Mesothelial cell of epicardium (in vitro differentiated cells): ENCODE results near the gene RNF135. TPM values are rescaled to one million over a fixed set of nuclear protein-coding genes. Genes with fewer than 3 reads are reported as not detected.
"Not testable (repeated sequence)": the region's sequence is repeated elsewhere in the genome, so short reads cannot be mapped to it uniquely, and the experiment has no call there.

Source experiments
- DNase-seq, 2 experiments: peaks; one replicate each; pipeline ENCODE4 v3.0.0; 2021; ENCODE audit warnings: low spot score in 2 of 2; ENCODE audit not compliant: unreplicated experiment in 2 of 2
- H3K27ac Mint-ChIP-seq: 2 replicates; pipeline ENCODE4 v1.8.0; 2021; ENCODE audit warnings: mixed read lengths
- H3K27me3 Mint-ChIP-seq: 2 replicates; pipeline ENCODE4 v1.8.0; 2021; ENCODE audit warnings: low read depth, mixed read lengths
- H3K36me3 Mint-ChIP-seq: 2 replicates; pipeline ENCODE4 v1.8.0; 2021; ENCODE audit warnings: mixed read lengths
- H3K4me1 Mint-ChIP-seq: 2 replicates; pipeline ENCODE4 v1.8.0; 2021; ENCODE audit warnings: mixed read lengths
- H3K4me3 Mint-ChIP-seq: 2 replicates; pipeline ENCODE4 v1.8.0; 2021; ENCODE audit warnings: mild to moderate bottlenecking, moderate library complexity, mixed read lengths
- H3K9me3 Mint-ChIP-seq: 2 replicates; pipeline ENCODE4 v1.8.0; 2021; ENCODE audit warnings: mixed read lengths
- total RNA-seq: library from RNA; stranded (reverse); gene quantifications from 3 replicates; pipeline ENCODE4 v1.2.1, GENCODE V29; 2021
- TF ChIP-seq, protein P1 (sequence below): fragments of 200-600 bp; sonication (generic); IDR thresholded peaks from one replicate; pipeline ENCODE4 v1.5.0; 2021; ENCODE audit warnings: antibody characterized with exemption; ENCODE audit not compliant: unreplicated experiment

The RNF135 gene
- total RNA-seq, 1 donor from 2014 or later: 15.4 TPM

DNA sequence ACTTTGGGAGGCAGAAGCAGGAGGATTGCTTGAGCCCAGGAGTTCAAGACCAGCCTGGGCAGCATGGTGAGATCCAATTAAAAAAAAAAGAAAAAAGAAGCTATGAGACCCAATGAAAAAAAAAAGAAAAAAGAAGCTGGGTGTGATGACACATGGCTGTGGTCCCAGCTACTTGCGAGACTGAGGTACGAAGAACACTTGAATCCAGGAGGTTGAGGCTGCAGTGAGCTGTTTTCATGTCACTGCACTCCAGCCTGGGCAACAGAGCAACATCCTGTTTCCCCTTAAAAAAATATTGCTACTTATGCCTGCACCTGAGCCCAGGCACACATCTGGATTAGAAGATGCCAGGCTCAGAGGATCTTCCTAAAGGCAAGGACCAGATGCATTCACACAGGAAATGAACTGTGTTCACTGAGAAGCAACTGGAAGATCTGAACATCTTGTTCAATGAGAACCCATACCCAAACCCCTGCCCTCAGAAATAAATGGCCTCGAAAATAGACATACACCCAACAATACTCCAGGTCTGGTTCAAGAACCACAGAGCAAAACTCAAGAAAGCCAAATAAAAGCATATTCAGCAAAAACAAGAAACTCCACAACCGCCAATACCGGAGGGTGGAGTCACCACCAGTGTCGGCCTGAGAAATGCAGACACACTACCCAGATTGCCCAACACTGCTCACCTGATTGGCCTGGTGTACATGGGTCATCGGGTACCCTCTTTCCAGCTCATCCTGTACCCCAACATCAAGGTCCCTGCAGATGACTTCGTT is 4.4 kb downstream of the RNF135 start:
- Mint-ChIP-seq H3K4me1 (peaks cover 16% of the 10 kb centered on the region), H3K4me3 (no peak overlapping the region), H3K27me3 (no peaks in the 10 kb centered on the region), H3K27ac (no peak overlapping the region), H3K36me3 (peaks cover 42% of the 10 kb centered on the region), H3K9me3 (peaks cover 21% of the 10 kb centered on the region)
- TF ChIP-seq, protein P1, sequence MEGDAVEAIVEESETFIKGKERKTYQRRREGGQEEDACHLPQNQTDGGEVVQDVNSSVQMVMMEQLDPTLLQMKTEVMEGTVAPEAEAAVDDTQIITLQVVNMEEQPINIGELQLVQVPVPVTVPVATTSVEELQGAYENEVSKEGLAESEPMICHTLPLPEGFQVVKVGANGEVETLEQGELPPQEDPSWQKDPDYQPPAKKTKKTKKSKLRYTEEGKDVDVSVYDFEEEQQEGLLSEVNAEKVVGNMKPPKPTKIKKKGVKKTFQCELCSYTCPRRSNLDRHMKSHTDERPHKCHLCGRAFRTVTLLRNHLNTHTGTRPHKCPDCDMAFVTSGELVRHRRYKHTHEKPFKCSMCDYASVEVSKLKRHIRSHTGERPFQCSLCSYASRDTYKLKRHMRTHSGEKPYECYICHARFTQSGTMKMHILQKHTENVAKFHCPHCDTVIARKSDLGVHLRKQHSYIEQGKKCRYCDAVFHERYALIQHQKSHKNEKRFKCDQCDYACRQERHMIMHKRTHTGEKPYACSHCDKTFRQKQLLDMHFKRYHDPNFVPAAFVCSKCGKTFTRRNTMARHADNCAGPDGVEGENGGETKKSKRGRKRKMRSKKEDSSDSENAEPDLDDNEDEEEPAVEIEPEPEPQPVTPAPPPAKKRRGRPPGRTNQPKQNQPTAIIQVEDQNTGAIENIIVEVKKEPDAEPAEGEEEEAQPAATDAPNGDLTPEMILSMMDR: no peak
- no peak for DNase-seq

DNA sequence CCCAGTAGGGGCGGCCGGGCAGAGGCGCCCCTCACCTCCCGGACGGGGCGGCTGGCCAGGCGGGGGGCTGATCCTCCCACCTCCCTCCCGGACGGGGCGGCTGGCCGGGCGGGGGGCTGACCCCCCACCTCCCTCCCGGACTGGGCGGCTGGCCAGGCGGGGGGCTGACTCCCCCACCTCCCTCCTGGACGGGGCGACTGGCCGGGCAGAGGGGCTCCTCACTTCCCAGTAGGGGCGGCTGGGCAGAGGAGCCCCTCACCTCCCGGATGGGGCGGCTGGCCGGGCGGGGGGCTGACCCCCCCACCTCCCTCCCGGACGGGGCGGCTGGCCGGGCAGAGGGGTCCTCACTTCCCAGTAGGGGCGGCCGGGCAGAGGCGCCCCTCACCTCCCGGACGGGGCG is 9.1 kb downstream of the RNF135 start:
- not testable (repeated sequence) for H3K4me1 Mint-ChIP-seq, H3K27ac Mint-ChIP-seq, DNase-seq, H3K27me3 Mint-ChIP-seq, H3K4me3 Mint-ChIP-seq
- Mint-ChIP-seq H3K9me3 (peaks cover 23% of the 10 kb centered on the region), H3K36me3 (peaks cover 28% of the 10 kb centered on the region)

DNA sequence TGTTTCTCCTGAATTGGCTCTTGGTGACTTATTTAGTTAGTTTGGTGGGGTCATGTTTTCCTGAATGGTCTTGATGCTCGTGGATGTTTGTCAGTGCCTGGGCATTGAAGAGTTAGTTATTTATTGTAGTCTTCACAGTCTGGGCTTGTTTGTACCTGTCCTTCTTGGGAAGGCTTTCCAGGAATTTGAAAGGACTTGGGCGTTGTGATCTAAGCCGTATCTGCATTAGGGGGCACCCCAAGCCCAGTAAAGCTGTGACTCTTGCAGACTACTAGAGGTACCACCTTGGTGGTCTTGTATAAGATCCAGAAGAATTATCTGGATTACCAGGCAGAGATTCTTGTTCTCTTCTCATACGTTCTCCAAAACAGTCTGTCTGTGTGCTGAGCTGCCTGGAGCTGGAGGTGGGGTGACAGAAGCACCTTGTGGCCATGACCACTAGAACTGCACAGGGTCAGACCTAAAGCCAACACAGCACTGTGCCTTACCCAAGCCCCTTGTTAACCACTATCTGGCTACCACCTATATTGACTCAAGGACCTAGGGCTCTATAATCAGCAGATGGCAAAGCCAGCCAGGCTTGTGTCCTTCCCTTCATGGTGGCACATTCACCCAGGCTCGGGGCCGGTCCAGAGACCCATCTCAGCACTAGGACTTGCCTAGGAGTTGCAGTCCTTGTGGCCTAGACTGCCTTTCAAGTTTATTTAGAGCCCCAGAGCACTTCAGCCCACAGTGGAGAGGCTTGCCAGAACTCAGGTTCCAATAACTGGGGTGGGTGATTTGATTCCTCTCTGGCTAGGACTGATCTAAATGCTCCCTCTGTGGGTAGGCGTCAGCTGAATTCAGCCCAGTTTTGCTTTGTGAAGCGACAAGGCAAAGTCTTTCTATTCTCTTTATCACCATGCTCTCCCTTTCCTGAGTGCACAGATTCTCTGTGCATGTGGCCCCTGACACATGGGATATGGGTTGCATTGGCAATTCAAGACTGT is 11.0 kb downstream of the RNF135 start:
- no peak overlapping the region for H3K27ac Mint-ChIP-seq

DNA sequence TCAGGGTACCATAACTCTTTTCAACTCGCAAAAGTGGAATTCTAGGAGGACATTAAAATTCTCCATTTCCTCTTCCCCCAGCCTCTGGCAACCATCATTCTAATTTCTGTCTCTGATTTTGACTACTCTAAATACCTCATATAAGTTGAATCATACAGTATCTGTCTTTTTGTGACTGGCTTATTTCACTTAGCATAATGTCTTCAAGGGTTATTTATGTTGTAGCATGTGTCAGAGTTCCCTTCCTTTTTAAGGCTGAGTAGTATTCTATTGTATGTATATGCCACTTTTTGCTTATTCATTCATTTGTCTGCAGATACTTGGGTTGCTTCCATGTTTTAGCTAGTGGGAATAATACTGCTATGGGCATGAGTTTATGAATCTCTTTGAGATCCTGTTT is 12.0 kb downstream of the RNF135 start:
- no peak for DNase-seq
- Mint-ChIP-seq H3K27ac (no peak overlapping the region), H3K27me3 (no peaks in the 10 kb centered on the region), H3K9me3 (peaks cover 13% of the 10 kb centered on the region), H3K4me3 (no peak overlapping the region), H3K36me3 (peaks cover 20% of the 10 kb centered on the region), H3K4me1 (peaks cover 2% of the 10 kb centered on the region)
- TF ChIP-seq, protein P1: no peak

More for the DNA sequence above, 11.0 kb downstream of the RNF135 start:
- no peak for DNase-seq
- no peaks in the 10 kb centered on the region for H3K27me3 Mint-ChIP-seq
- peaks cover 16% of the 10 kb centered on the region for H3K9me3 Mint-ChIP-seq
- peaks cover 21% of the 10 kb centered on the region for H3K36me3 Mint-ChIP-seq
- peaks cover 2% of the 10 kb centered on the region for H3K4me1 Mint-ChIP-seq
- H3K4me3 Mint-ChIP-seq: no peak overlapping the region
- TF ChIP-seq, protein P1: no peak

- no peak for DNase-seq
- Mint-ChIP-seq H3K27ac (no peak overlapping the region), H3K36me3 (peaks cover 10% of the 10 kb centered on the region), H3K9me3 (no peaks in the 10 kb centered on the region), H3K4me1 (no peaks in the 10 kb centered on the region), H3K27me3 (no peaks in the 10 kb centered on the region), H3K4me3 (no peak overlapping the region)
- TF ChIP-seq, protein P1: no peak
These were observed 19.6 kb downstream of the RNF135 start for GRCh38 chr17:30990458-30990857.

DNA sequence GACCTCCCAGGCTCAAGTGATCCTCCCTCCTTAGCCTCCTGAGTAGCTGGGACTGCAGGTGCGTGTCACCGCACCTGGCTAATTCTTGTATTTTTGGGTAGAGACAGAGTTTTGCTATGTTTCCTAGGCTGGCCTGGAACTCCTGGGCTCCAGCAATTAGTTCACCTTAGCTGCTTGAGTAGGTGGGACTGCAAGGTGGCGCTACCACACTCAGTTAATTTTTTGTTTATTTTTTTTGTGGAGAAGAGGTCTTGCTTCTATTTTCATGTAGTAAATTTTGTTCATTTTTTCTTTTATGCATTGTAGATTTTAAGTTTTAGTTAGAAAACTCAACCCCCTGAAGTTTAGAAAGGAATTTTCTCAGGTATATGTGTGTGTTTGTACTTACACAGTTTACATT is 21.7 kb downstream of the RNF135 start:
- Mint-ChIP-seq H3K27me3 (no peaks in the 10 kb centered on the region), H3K36me3 (peaks cover 16% of the 10 kb centered on the region), H3K27ac (no peak overlapping the region), H3K4me3 (no peak overlapping the region), H3K4me1 (no peaks in the 10 kb centered on the region), H3K9me3 (no peaks in the 10 kb centered on the region)
- no peak for DNase-seq
- TF ChIP-seq, protein P1: no peak
